HepG2 (cell line): ENCODE results near the gene KRTAP10-10. TPM values are rescaled to one million over a fixed set of nuclear protein-coding genes. Genes with fewer than 3 reads are reported as not detected.

ENCODE experiments used
- ARNTL ChIP-seq: sonication (generic); formaldehyde crosslinking; IDR thresholded peaks from 2 replicates; pipeline ENCODE4 v1.4.0; 2020; ENCODE audit warnings: mild to moderate bottlenecking, missing genetic modification reagents
- CBX5 ChIP-seq: sonication (generic); formaldehyde crosslinking; IDR thresholded peaks from 2 replicates; pipeline ENCODE4 v1.4.0; 2020; ENCODE audit warnings: missing genetic modification reagents, borderline replicate concordance
- CEBPG ChIP-seq: IDR thresholded peaks from 2 replicates; pipeline ENCODE4 v1.6.1; 2016
- FOSL2 ChIP-seq: sonication (generic); formaldehyde crosslinking; IDR thresholded peaks from 2 replicates; pipeline ENCODE4 v1.4.0; 2020; ENCODE audit warnings: missing genetic modification reagents
- KDM4B ChIP-seq: sonication (generic); formaldehyde crosslinking; IDR thresholded peaks from 2 replicates; pipeline ENCODE4 v1.4.0; 2020; ENCODE audit warnings: missing genetic modification reagents
- KLF16 ChIP-seq, 2 experiments: sonication (generic) in 1 of 2; formaldehyde crosslinking in 1 of 2; IDR thresholded peaks; 2 replicates each; pipeline versions ENCODE4 v1.6.1 to v1.8.0; 2016 to 2023; ENCODE audit warnings: missing genetic modification reagents in 2 of 2, missing compliant biosample characterization in 1 of 2
- MBD4 ChIP-seq: IDR thresholded peaks from 2 replicates; pipeline ENCODE4 v1.6.1; 2012; ENCODE audit warnings: low read length, inconsistent platforms, borderline replicate concordance
- PHF21A ChIP-seq: sonication (generic); formaldehyde crosslinking; IDR thresholded peaks from 2 replicates; pipeline ENCODE4 v1.5.0; 2020; ENCODE audit warnings: mild to moderate bottlenecking, missing genetic modification reagents
- RAD21 ChIP-seq: fragments of 450-650 bp; formaldehyde crosslinking; IDR thresholded peaks from 2 replicates; pipeline ENCODE4 v1.5.0; 2020; ENCODE audit warnings: mild to moderate bottlenecking
- TEAD3 ChIP-seq: optimal IDR thresholded peaks from 2 replicates; pipeline ENCODE3; 2016; ENCODE audit warnings: borderline replicate concordance
- ZFX ChIP-seq: sonication (generic); formaldehyde crosslinking; IDR thresholded peaks from 2 replicates; pipeline ENCODE4 v1.4.0; 2020; ENCODE audit warnings: mild to moderate bottlenecking, low read depth, missing genetic modification reagents, moderate library complexity
- ZNF766 ChIP-seq: sonication (generic); formaldehyde crosslinking; IDR thresholded peaks from 2 replicates; pipeline ENCODE4 v1.5.0; 2020; ENCODE audit warnings: missing genetic modification reagents, borderline replicate concordance
- ZNF782 ChIP-seq: sonication (generic); formaldehyde crosslinking; IDR thresholded peaks from 2 replicates; pipeline ENCODE4 v1.4.0; 2020; ENCODE audit warnings: missing genetic modification reagents, mild to moderate bottlenecking, borderline replicate concordance
- polyA plus RNA-seq, 8 experiments: library from polyadenylated mRNA; depleted of rRNA in 3 of 8; stranded (reverse) in 7 of 8; unstranded in 1 of 8; fragments of >200 nt; fragmentation: Illumina TruSeq in 4 of 8; extraction: Trizol in 4 of 8; gene quantifications; 2 replicates each; pipeline versions ENCODE4 v1.2.1 to v1.2.3, GENCODE V29; 2011 to 2016; ENCODE audit warnings: low read depth in 4 of 8, missing spikeins in 1 of 8, mixed read lengths in 1 of 8; ENCODE audit not compliant: insufficient read depth in 1 of 8
- total RNA-seq, 5 experiments: library from RNA; depleted of rRNA; stranded (reverse); fragments of >200 nt; fragmentation: Illumina TruSeq; extraction: Trizol; gene quantifications; 2 replicates each; pipeline ENCODE4 v1.2.3, GENCODE V29; 2016; ENCODE audit warnings: low read depth in 1 of 5
- TF ChIP-seq, protein P1 (sequence below): sonication (generic); formaldehyde crosslinking; IDR thresholded peaks from 2 replicates; pipeline ENCODE4 v1.5.1; 2020; ENCODE audit warnings: missing genetic modification reagents, mild to moderate bottlenecking, borderline replicate concordance
- TF ChIP-seq, protein P2 (sequence below): sonication (generic); formaldehyde crosslinking; IDR thresholded peaks from 2 replicates; pipeline ENCODE4 v1.4.0; 2020; ENCODE audit warnings: missing genetic modification reagents, mild to moderate bottlenecking, borderline replicate concordance
- TF ChIP-seq, protein P3 (sequence below): sonication (generic); formaldehyde crosslinking; IDR thresholded peaks from 2 replicates; pipeline ENCODE4 v1.4.0; 2020; ENCODE audit warnings: missing genetic modification reagents
- TF ChIP-seq, protein P4 (sequence below): sonication (generic); formaldehyde crosslinking; IDR thresholded peaks from 2 replicates; pipeline ENCODE4 v1.4.0; 2020; ENCODE audit warnings: low read depth, mild to moderate bottlenecking, missing genetic modification reagents

Gene KRTAP10-10
- total and polyA plus RNA-seq, 2 of the 13 experiments (the other 11 are each of a cell fraction or from before 2014, with no cell fraction given), result not detected

DNA sequence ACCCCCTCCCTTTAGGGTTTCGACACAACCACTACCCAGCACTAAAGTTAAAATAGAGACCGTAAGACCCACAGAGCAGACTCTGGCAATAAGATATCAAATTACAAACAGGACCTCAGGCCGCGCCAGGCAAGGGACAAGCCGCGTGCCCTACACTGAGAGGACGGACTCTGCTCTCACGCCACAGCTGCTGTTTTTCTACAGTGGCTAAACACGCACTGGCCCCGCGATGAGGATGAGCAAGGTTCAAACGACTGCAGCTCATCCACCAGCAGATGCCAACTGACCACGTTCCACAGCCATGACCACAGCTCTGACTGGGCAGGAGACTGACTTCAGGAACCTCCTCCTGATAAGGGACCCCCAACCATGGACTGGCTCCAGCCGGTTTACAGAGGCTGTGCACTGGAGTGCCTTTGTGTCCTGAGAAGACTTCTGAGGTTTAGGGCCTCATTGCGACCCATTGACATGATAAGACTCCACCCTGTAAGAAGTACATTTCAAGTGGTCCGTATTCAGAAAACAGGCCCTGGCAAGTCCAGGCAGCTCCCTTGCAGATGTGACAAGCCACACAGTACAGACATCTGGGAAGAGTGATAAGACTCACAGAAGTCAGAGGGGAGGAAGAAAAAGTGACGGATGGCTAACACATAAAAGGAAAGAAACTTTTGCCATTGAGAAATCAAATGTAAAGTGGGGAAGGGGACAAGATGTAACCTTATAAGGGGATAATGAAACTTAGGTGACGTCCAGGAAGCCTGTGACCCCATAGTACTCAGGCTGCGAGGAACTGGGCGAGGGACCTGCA, 43.4 kb upstream of the KRTAP10-10 start (continued):
- no peak for TF ChIP-seq MBD4
- TF ChIP-seq, protein P1, sequence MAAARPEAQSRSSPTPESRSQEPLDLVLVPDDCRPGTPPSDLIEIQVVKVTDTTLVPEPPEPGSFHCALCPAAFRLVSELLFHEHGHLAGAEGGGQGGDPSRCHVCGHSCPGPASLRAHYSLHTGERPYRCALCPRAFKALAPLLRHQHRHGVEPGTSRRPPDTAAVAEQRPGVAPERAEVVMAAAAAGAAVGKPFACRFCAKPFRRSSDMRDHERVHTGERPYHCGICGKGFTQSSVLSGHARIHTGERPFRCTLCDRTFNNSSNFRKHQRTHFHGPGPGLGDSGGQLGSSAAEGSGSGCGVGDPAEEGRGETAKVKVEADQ (CRISPR knock-in tag), result peak; percentile 87; the same call in 1 of the 2 replicates
- TF ChIP-seq CEBPG (CRISPR knock-in tag), result peak; percentile 58; the same call in 1 of the 2 replicates
- TF ChIP-seq KDM4B (CRISPR knock-in tag), result 0 out of 2 replicates have a peak, but pooled peaks have one; percentile 55
- TF ChIP-seq, protein P2, sequence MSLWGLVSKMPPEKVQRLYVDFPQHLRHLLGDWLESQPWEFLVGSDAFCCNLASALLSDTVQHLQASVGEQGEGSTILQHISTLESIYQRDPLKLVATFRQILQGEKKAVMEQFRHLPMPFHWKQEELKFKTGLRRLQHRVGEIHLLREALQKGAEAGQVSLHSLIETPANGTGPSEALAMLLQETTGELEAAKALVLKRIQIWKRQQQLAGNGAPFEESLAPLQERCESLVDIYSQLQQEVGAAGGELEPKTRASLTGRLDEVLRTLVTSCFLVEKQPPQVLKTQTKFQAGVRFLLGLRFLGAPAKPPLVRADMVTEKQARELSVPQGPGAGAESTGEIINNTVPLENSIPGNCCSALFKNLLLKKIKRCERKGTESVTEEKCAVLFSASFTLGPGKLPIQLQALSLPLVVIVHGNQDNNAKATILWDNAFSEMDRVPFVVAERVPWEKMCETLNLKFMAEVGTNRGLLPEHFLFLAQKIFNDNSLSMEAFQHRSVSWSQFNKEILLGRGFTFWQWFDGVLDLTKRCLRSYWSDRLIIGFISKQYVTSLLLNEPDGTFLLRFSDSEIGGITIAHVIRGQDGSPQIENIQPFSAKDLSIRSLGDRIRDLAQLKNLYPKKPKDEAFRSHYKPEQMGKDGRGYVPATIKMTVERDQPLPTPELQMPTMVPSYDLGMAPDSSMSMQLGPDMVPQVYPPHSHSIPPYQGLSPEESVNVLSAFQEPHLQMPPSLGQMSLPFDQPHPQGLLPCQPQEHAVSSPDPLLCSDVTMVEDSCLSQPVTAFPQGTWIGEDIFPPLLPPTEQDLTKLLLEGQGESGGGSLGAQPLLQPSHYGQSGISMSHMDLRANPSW (CRISPR knock-in tag), result peak; percentile 64; the same call in 1 of the 2 replicates
- 0 out of 2 replicates have a peak, but pooled peaks have one; percentile 45 for TF ChIP-seq ZNF782 (CRISPR knock-in tag)
- TF ChIP-seq PHF21A (CRISPR knock-in tag), result peak; percentile 87
- peak in 1 of 2 experiments; percentile 76; a peak in 1 of 4 replicates for TF ChIP-seq KLF16 (CRISPR knock-in tag; IDR thresholded peaks at IDR 0.05)
- TF ChIP-seq ZNF766 (CRISPR knock-in tag), result 0 out of 2 replicates have a peak, but pooled peaks have one; percentile 30
- peak; percentile 27; the same call in 1 of the 2 replicates for TF ChIP-seq RAD21 (CRISPR knock-in tag)
- TF ChIP-seq ZFX (CRISPR knock-in tag), result peak; percentile 77
- TF ChIP-seq, protein P3, sequence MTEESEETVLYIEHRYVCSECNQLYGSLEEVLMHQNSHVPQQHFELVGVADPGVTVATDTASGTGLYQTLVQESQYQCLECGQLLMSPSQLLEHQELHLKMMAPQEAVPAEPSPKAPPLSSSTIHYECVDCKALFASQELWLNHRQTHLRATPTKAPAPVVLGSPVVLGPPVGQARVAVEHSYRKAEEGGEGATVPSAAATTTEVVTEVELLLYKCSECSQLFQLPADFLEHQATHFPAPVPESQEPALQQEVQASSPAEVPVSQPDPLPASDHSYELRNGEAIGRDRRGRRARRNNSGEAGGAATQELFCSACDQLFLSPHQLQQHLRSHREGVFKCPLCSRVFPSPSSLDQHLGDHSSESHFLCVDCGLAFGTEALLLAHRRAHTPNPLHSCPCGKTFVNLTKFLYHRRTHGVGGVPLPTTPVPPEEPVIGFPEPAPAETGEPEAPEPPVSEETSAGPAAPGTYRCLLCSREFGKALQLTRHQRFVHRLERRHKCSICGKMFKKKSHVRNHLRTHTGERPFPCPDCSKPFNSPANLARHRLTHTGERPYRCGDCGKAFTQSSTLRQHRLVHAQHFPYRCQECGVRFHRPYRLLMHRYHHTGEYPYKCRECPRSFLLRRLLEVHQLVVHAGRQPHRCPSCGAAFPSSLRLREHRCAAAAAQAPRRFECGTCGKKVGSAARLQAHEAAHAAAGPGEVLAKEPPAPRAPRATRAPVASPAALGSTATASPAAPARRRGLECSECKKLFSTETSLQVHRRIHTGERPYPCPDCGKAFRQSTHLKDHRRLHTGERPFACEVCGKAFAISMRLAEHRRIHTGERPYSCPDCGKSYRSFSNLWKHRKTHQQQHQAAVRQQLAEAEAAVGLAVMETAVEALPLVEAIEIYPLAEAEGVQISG (CRISPR knock-in tag), result peak; percentile 81
- TF ChIP-seq CBX5, result peak; percentile 79; the same call in 1 of the 2 replicates
- peak; percentile 71 for TF ChIP-seq FOSL2 (CRISPR knock-in tag)
- TF ChIP-seq, protein P4, sequence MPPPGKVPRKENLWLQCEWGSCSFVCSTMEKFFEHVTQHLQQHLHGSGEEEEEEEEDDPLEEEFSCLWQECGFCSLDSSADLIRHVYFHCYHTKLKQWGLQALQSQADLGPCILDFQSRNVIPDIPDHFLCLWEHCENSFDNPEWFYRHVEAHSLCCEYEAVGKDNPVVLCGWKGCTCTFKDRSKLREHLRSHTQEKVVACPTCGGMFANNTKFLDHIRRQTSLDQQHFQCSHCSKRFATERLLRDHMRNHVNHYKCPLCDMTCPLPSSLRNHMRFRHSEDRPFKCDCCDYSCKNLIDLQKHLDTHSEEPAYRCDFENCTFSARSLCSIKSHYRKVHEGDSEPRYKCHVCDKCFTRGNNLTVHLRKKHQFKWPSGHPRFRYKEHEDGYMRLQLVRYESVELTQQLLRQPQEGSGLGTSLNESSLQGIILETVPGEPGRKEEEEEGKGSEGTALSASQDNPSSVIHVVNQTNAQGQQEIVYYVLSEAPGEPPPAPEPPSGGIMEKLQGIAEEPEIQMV (CRISPR knock-in tag), result peak; percentile 58; the same call in 1 of the 2 replicates
- TF ChIP-seq ARNTL (CRISPR knock-in tag), result peak; percentile 92
- peak; percentile 81 for TF ChIP-seq TEAD3
